GM12878 (cell line): ENCODE data around the gene RAPGEF3. TPM values are rescaled to one million over a fixed set of nuclear protein-coding genes. Genes with fewer than 3 reads are reported as not detected.

ENCODE experiments used
- ATAC-seq: fragments of 200-7000 bp; cut with Tn5 transposase; 3 replicates; pipeline ENCODE4 v1.9.1; 2020; ENCODE audit warnings: mild to moderate bottlenecking, moderate library complexity
- BruUV-seq: library from RNA; stranded (reverse); fragments of 400-500 nt; replicated peaks from 2 replicates; lab custom pipeline; 2021; lab: Mats Ljungman, UMichigan
- CTCF ChIA-PET: fragments of 300-600 bp; sonication (Branson Sonifier 250); formaldehyde crosslinking; extraction: SDS; loops from one replicate; lab custom pipeline; 2021; ENCODE audit warnings: inconsistent platforms; lab: Yijun Ruan, JAX
- POLR2A ChIA-PET: fragments of 350-600 bp; formaldehyde crosslinking; extraction: SDS; loops from one replicate; lab custom pipeline; 2021; ENCODE audit warnings: inconsistent platforms; lab: Charles Lee
- RAD21 ChIA-PET: fragments of 300-600 bp; sonication (Branson Sonifier 250); formaldehyde crosslinking; loops from one replicate; lab custom pipeline; 2023; ENCODE audit warnings: antibody characterized with exemption; ENCODE audit not compliant: unreplicated experiment; lab: Charles Lee
- SMC1A ChIA-PET: fragments of 300-600 bp; sonication (Branson Sonifier 250); formaldehyde crosslinking; loops from one replicate; lab custom pipeline; 2023; ENCODE audit not compliant: unreplicated experiment, uncharacterized antibody; lab: Charles Lee
- DNase-seq: peaks from one replicate; pipeline ENCODE4 v3.0.0-alpha.2; 2011; ENCODE audit warnings: low read depth, low spot score
- FAIRE-seq: peaks from 3 replicates; lab custom pipeline; 2011; peaks lifted over from hg19 to GRCh38; lab: Jason Lieb, UNC
- H2AFZ ChIP-seq: 2 replicates; pipeline ENCODE4 v1.6.0; 2011; ENCODE audit warnings: low read depth, low read length, control low read depth; ENCODE audit not compliant: control insufficient read depth
- H3K27ac ChIP-seq: 2 replicates; pipeline ENCODE4 v1.5.1; 2011; ENCODE audit warnings: control low read depth; ENCODE audit not compliant: control insufficient read depth, insufficient read depth
- H3K27me3 ChIP-seq, 2 experiments: replicated peaks in 1 of 2; 2 replicates each; pipeline versions ENCODE4 v1.6.0 to v1.6.1; 2011; ENCODE audit warnings: low read length in 1 of 2; ENCODE audit not compliant: control insufficient read depth in 2 of 2, insufficient read depth in 2 of 2
- H3K36me3 ChIP-seq, 2 experiments: 2 replicates each; pipeline ENCODE4 v1.5.1; 2011; ENCODE audit warnings: low read length in 1 of 2; ENCODE audit not compliant: control insufficient read depth in 2 of 2, insufficient read depth in 2 of 2
- H3K4me1 ChIP-seq: 2 replicates; pipeline ENCODE4 v1.6.1; 2011; ENCODE audit warnings: mild to moderate bottlenecking, low read length, moderate library complexity, mixed read lengths; ENCODE audit not compliant: control insufficient read depth, insufficient read depth
- H3K4me2 ChIP-seq: 2 replicates; pipeline ENCODE4 v1.6.0; 2011; ENCODE audit warnings: control low read depth; ENCODE audit not compliant: control insufficient read depth, insufficient read depth
- H3K4me3 ChIP-seq: fragments of 200-600 bp; sonication (generic); 2 replicates; pipeline ENCODE4 v1.5.1; 2016
- H3K79me2 ChIP-seq: 2 replicates; pipeline ENCODE4 v1.6.0; 2011; ENCODE audit warnings: low read length; ENCODE audit not compliant: control insufficient read depth, insufficient read depth
- H3K9ac ChIP-seq: 2 replicates; pipeline ENCODE4 v1.8.0; 2011; ENCODE audit warnings: low read length, control low read depth, mixed read lengths; ENCODE audit not compliant: control insufficient read depth, insufficient read depth
- H3K9me3 ChIP-seq: replicated peaks from 3 replicates; pipeline ENCODE4 v1.5.1; 2011; ENCODE audit warnings: mild to moderate bottlenecking, low read length; ENCODE audit not compliant: control insufficient read depth, insufficient read depth
- H4K20me1 ChIP-seq: 2 replicates; pipeline ENCODE4 v1.6.0; 2011; ENCODE audit not compliant: control insufficient read depth, insufficient read depth
- BRCA1 ChIP-seq: IDR thresholded peaks from 2 replicates; pipeline ENCODE4 v1.6.1; 2011; ENCODE audit warnings: low read depth, low read length, improper control_type of control experiment
- FOS ChIP-seq: IDR thresholded peaks from 3 replicates; pipeline ENCODE4 v1.6.1; 2011; ENCODE audit warnings: borderline replicate concordance; ENCODE audit not compliant: insufficient read length; ENCODE audit errors: extremely low read depth
- IRF4 ChIP-seq: IDR thresholded peaks from 2 replicates; pipeline ENCODE4 v1.6.1; 2011; ENCODE audit warnings: low read depth, low read length
- PAX5 ChIP-seq: IDR thresholded peaks from 2 replicates; pipeline ENCODE4 v1.6.1; 2011; ENCODE audit warnings: low read depth, low read length, borderline replicate concordance
- PAX8 ChIP-seq: fragments of 450-650 bp; IDR thresholded peaks from 2 replicates; pipeline ENCODE4 v1.6.1; 2017; ENCODE audit warnings: mild to moderate bottlenecking, moderate library complexity
- POLR2A ChIP-seq: IDR thresholded peaks from 2 replicates; pipeline ENCODE4 v1.6.1; 2011; ENCODE audit warnings: low read depth, mild to moderate bottlenecking, low read length
- WGBS: methylation state at CpG from one replicate; pipeline ENCODE4 v1.1.6; 2016; ENCODE audit warnings: low lambda C conversion rate; ENCODE audit not compliant: insufficient replicate concordance, insufficient coverage; ENCODE audit errors: missing lambda C conversion rate; 5-methylcytosine and 5-hydroxymethylcytosine counted together
- in situ Hi-C: fragments of 300-500 bp; cut with MboI; formaldehyde crosslinking; loops from 9 replicates; pipeline ENCODE4 v1.14.3; 2018; ENCODE audit warnings: mixed read lengths
- intact Hi-C: fragments of 100-400 bp; cut with micrococcal nuclease; formaldehyde crosslinking; loops from one replicate; pipeline ENCODE4 v1.14.2; 2022; ENCODE audit not compliant: unreplicated experiment
- polyA plus RNA-seq, 11 experiments: library from polyadenylated mRNA; depleted of rRNA in 4 of 11; unstranded in 6 of 11; stranded (reverse) in 5 of 11; fragments of >200 nt; fragmentation: Nextera tagmentation in 4 of 11; fragmentation: Illumina TruSeq in 1 of 11; extraction: Ambion mirVana in 4 of 11; extraction: Trizol in 1 of 11; gene quantifications; 1 replicate in 1 of 11; 2 replicates in 10 of 11; pipeline versions ENCODE4 v1.2.1 to v1.2.3, GENCODE V29; 2011 to 2016; ENCODE audit warnings: inconsistent platforms in 2 of 11, missing spikeins in 2 of 11, low read depth in 1 of 11
- total RNA-seq, 4 experiments: library from RNA; depleted of rRNA in 3 of 4; stranded (reverse); fragments of >200 nt in 3 of 4; fragmentation: Illumina TruSeq in 1 of 4; extraction: Trizol in 1 of 4; gene quantifications; 2 replicates each; pipeline versions ENCODE4 v1.2.1 to v1.2.3, GENCODE V29; 2013 to 2021
- TF ChIP-seq, protein P1 (sequence below): IDR thresholded peaks from 2 replicates; pipeline ENCODE4 v1.6.1; 2012; ENCODE audit warnings: low read depth, low read length, improper control_type of control experiment

Gene RAPGEF3
- total and polyA plus RNA-seq, 10 of the 15 experiments (the other 5 are each of a cell fraction or from before 2014, with no cell fraction given) = 0.02 to 0.92 (median 0.31) TPM; not detected in 2

GRCh38 chr12:47768323-47768811 is 9.7 kb upstream of the RAPGEF3 start:
- RAD21 ChIA-PET = interaction anchor here (1.3 to 8.9 kb wide), 9 partner anchors 11 to 116 kb away, joined by 3 to 327 read pairs (median 31); partner anchors contain the start of genes ENDOU and RAPGEF3
- DNase-seq (no peak), FAIRE-seq (no peak), ATAC-seq (no peak)
- H3K4me3 ChIP-seq = no peak overlapping the region
- in situ Hi-C loops (no loop called here), intact Hi-C loops (no loop called here)
- H3K79me2 ChIP-seq = no peaks in the 10 kb centered on the region
- H4K20me1 ChIP-seq = no peaks in the 10 kb centered on the region
- H3K27ac ChIP-seq = no peak overlapping the region
- SMC1A ChIA-PET = interaction anchor here (0.8 to 7.2 kb wide), 12 partner anchors 7 to 396 kb away, joined by 3 to 267 read pairs (median 8); partner anchors contain the start of genes ENDOU, RAPGEF3 and RPAP3
- BruUV-seq = no TSS peak
- H3K4me2 ChIP-seq = no peak overlapping the region
- no peaks in the 10 kb centered on the region for H3K9me3 ChIP-seq
- no peak overlapping the region for H2AFZ ChIP-seq
- no peak overlapping the region for H3K9ac ChIP-seq
- POLR2A ChIA-PET = interaction anchor here (5.7 kb wide), 1 partner anchor 26 kb away, joined by 40 read pairs; no protein-coding TSS in a partner anchor
- no peaks in the 10 kb centered on the region for H3K27me3 ChIP-seq
- H3K4me1 ChIP-seq = no peaks in the 10 kb centered on the region
- WGBS = 47% methylated on average over 2 of the region's 2 CpGs
- CTCF ChIA-PET = interaction anchor here (0.7 to 19.3 kb wide), 15 partner anchors 11 to 116 kb away, joined by 3 to 814 read pairs (median 19); partner anchors contain the start of genes ENDOU, RAPGEF3 and RPAP3
- H3K36me3 ChIP-seq = no peaks in the 10 kb centered on the region
- TF ChIP-seq BRCA1 = no peak
- no peak for TF ChIP-seq POLR2A
- TF ChIP-seq PAX5 = no peak
- no peak for TF ChIP-seq FOS
- no peak for TF ChIP-seq PAX8
- no peak for TF ChIP-seq IRF4
- TF ChIP-seq, protein P1, sequence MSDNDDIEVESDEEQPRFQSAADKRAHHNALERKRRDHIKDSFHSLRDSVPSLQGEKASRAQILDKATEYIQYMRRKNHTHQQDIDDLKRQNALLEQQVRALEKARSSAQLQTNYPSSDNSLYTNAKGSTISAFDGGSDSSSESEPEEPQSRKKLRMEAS = no peak
